Hepatocyte (in vitro differentiated cells): ENCODE results near the gene SLAMF1. TPM values are rescaled to one million over a fixed set of nuclear protein-coding genes. Genes with fewer than 3 reads are reported as not detected.

Source experiments
- DNase-seq: peaks from one replicate; pipeline ENCODE4 v3.0.0-alpha.2; 2016; ENCODE audit warnings: low spot score
- H2AFZ ChIP-seq: fragments of 200-600 bp; sonication (generic); 2 replicates; pipeline ENCODE4 v1.6.0; 2016; ENCODE audit warnings: antibody characterized with exemption, mild to moderate bottlenecking
- H3K27ac ChIP-seq: fragments of 200-600 bp; sonication (generic); 2 replicates; pipeline ENCODE4 v1.5.1; 2016; ENCODE audit warnings: mild to moderate bottlenecking
- H3K27me3 ChIP-seq: fragments of 200-600 bp; sonication (generic); 2 replicates; pipeline ENCODE4 v1.6.1; 2016
- H3K36me3 ChIP-seq: fragments of 200-600 bp; sonication (generic); replicated peaks from 2 replicates; pipeline ENCODE4 v1.5.1; 2016; ENCODE audit warnings: low read depth; ENCODE audit not compliant: insufficient read depth
- H3K4me1 ChIP-seq: fragments of 200-600 bp; sonication (generic); 2 replicates; pipeline ENCODE4 v1.5.1; 2016; ENCODE audit warnings: mild to moderate bottlenecking, moderate library complexity; ENCODE audit not compliant: insufficient read depth
- H3K4me2 ChIP-seq: fragments of 200-600 bp; sonication (generic); 2 replicates; pipeline ENCODE4 v1.6.0; 2016
- H3K4me3 ChIP-seq: fragments of 200-600 bp; sonication (generic); 2 replicates; pipeline ENCODE4 v1.5.1; 2016; ENCODE audit warnings: mild to moderate bottlenecking
- H3K79me2 ChIP-seq: fragments of 200-600 bp; sonication (generic); 2 replicates; pipeline ENCODE4 v1.6.0; 2017; ENCODE audit warnings: mild to moderate bottlenecking
- H3K9me2 ChIP-seq: fragments of 200-600 bp; sonication (generic); replicated peaks from 2 replicates; pipeline ENCODE4 v1.6.0; 2017; ENCODE audit warnings: mild to moderate bottlenecking; ENCODE audit not compliant: insufficient read depth
- H3K9me3 ChIP-seq: fragments of 200-600 bp; sonication (generic); 2 replicates; pipeline ENCODE4 v1.5.1; 2016; ENCODE audit warnings: low read depth, mild to moderate bottlenecking
- H4K20me1 ChIP-seq: fragments of 200-600 bp; sonication (generic); 2 replicates; pipeline ENCODE4 v1.6.0; 2016; ENCODE audit warnings: mild to moderate bottlenecking; ENCODE audit not compliant: insufficient read depth, poor library complexity, severe bottlenecking
- CTCF ChIP-seq: fragments of 200-600 bp; sonication (generic); IDR thresholded peaks from 2 replicates; pipeline ENCODE4 v1.5.1; 2016; ENCODE audit warnings: antibody characterized with exemption, mild to moderate bottlenecking; ENCODE audit not compliant: poor library complexity
- EZH2 ChIP-seq: fragments of 200-600 bp; sonication (generic); IDR thresholded peaks from 2 replicates; pipeline ENCODE4 v1.6.1; 2016; ENCODE audit warnings: antibody characterized with exemption, mild to moderate bottlenecking, borderline replicate concordance
- EZH2phosphoT487 ChIP-seq: fragments of 200-600 bp; sonication (generic); IDR thresholded peaks from one replicate; pipeline ENCODE4 v1.6.1; 2018; ENCODE audit warnings: antibody characterized with exemption, mild to moderate bottlenecking, low read depth, moderate library complexity; ENCODE audit not compliant: unreplicated experiment, severe bottlenecking
- WGBS: methylation state at CpG from one replicate; pipeline ENCODE4 v1.1.6; 2016; ENCODE audit warnings: low lambda C conversion rate; ENCODE audit errors: missing lambda C conversion rate; 5-methylcytosine and 5-hydroxymethylcytosine counted together
- polyA plus RNA-seq: library from polyadenylated mRNA; unstranded; fragments of >200 nt; fragmentation: Nextera tagmentation; extraction: Ambion mirVana; gene quantifications from 2 replicates; pipeline ENCODE4 v1.2.1, GENCODE V29; 2016
- total RNA-seq: library from RNA; depleted of rRNA; stranded (reverse); fragments of >200 nt; gene quantifications from 2 replicates; pipeline ENCODE4 v1.2.3, GENCODE V29; 2014

Gene SLAMF1
- total and polyA plus RNA-seq, 2 experiments from 2014 or later = 1.2 to 2.1 TPM

- Histone ChIP-seq H3K4me2 (no peak overlapping the region), H3K4me1 (peaks cover 3% of the 10 kb centered on the region), H3K27ac (no peak overlapping the region), H3K79me2 (no peaks in the 10 kb centered on the region), H3K9me2 (no peaks in the 10 kb centered on the region), H3K27me3 (no peaks in the 10 kb centered on the region), H3K36me3 (no peaks in the 10 kb centered on the region), H4K20me1 (no peaks in the 10 kb centered on the region), H3K9me3 (no peaks in the 10 kb centered on the region), H3K4me3 (no peak overlapping the region), H2AFZ (no peak overlapping the region)
- no peak for TF ChIP-seq EZH2phosphoT487
- TF ChIP-seq CTCF = no peak
- TF ChIP-seq EZH2 = no peak
- no peak for DNase-seq
- 50% methylated on average over 3 of the region's 3 CpGs for WGBS
These were observed 68.2 kb downstream of the SLAMF1 start for GRCh38 chr1:160578525-160579191.

GRCh38 chr1:160578175-160578524, 68.7 kb downstream of the SLAMF1 start:
- Histone ChIP-seq H3K27ac (no peak overlapping the region), H3K4me2 (no peak overlapping the region), H3K27me3 (no peaks in the 10 kb centered on the region), H4K20me1 (no peaks in the 10 kb centered on the region), H3K4me1 (peaks cover 3% of the 10 kb centered on the region), H2AFZ (no peak overlapping the region), H3K9me2 (no peaks in the 10 kb centered on the region), H3K9me3 (no peaks in the 10 kb centered on the region), H3K36me3 (no peaks in the 10 kb centered on the region), H3K4me3 (no peak overlapping the region), H3K79me2 (no peaks in the 10 kb centered on the region)
- TF ChIP-seq CTCF = no peak
- no peak for TF ChIP-seq EZH2
- DNase-seq = no peak
- 83% methylated on average over 3 of the region's 3 CpGs for WGBS

DNA sequence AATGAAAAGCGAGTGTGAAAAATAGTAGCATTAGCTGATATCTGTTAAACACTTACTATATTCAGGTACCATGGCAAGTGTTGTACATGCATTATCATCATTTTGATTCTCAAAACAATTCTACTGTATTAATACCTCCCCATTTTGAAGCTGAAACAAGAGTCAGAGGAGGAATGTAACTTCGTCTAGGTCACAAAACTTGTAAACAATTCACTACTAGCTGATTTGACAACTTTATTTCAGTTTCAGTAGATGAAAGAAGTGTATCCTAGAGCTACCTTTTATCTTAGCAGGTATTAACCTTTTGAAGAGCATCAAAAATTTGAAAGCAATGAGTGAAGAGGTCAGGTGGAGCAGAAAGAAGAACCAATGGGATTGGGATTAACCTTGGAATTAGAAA, 69.2 kb downstream of the SLAMF1 start:
- no peak overlapping the region for H3K27ac ChIP-seq
- 81% methylated on average over 2 of the region's 2 CpGs for WGBS
- no peaks in the 10 kb centered on the region for H3K36me3 ChIP-seq
- no peaks in the 10 kb centered on the region for H3K79me2 ChIP-seq
- no peaks in the 10 kb centered on the region for H3K9me3 ChIP-seq
- no peaks in the 10 kb centered on the region for H3K27me3 ChIP-seq
- H3K4me2 ChIP-seq = no peak overlapping the region
- no peak overlapping the region for H3K4me3 ChIP-seq
- no peak for TF ChIP-seq EZH2
- no peak for TF ChIP-seq CTCF
- no peak for TF ChIP-seq EZH2phosphoT487
- no peaks in the 10 kb centered on the region for H4K20me1 ChIP-seq
- H3K9me2 ChIP-seq = no peaks in the 10 kb centered on the region
- no peak overlapping the region for H2AFZ ChIP-seq
- peaks cover 3% of the 10 kb centered on the region for H3K4me1 ChIP-seq
- no peak for DNase-seq
